GM12878 (cell line): Measurements from ENCODE around the gene E2F7. TPM values are rescaled to one million over a fixed set of nuclear protein-coding genes. Genes with fewer than 3 reads are reported as not detected.

Source experiments
- ATAC-seq: fragments of 200-7000 bp; cut with Tn5 transposase; 3 replicates; pipeline ENCODE4 v1.9.1; 2020; ENCODE audit warnings: mild to moderate bottlenecking, moderate library complexity
- Bru-seq: library from RNA; stranded (reverse); fragments of 400-500 nt; gene quantifications from one replicate; lab custom pipeline; 2021; lab: Mats Ljungman, UMichigan
- BruChase-seq, 2 experiments: library from RNA; stranded (reverse); fragments of 400-500 nt; gene quantifications; one replicate each; lab custom pipeline; 2021; lab: Mats Ljungman, UMichigan
- BruUV-seq: library from RNA; stranded (reverse); fragments of 400-500 nt; replicated peaks from 2 replicates; lab custom pipeline; 2021; lab: Mats Ljungman, UMichigan
- CTCF ChIA-PET: fragments of 300-600 bp; sonication (Branson Sonifier 250); formaldehyde crosslinking; extraction: SDS; loops from one replicate; lab custom pipeline; 2021; ENCODE audit warnings: inconsistent platforms; lab: Yijun Ruan, JAX
- POLR2A ChIA-PET: fragments of 350-600 bp; formaldehyde crosslinking; extraction: SDS; loops from one replicate; lab custom pipeline; 2021; ENCODE audit warnings: inconsistent platforms; lab: Charles Lee
- RAD21 ChIA-PET: fragments of 300-600 bp; sonication (Branson Sonifier 250); formaldehyde crosslinking; loops from one replicate; lab custom pipeline; 2023; ENCODE audit warnings: antibody characterized with exemption; ENCODE audit not compliant: unreplicated experiment; lab: Charles Lee
- SMC1A ChIA-PET: fragments of 300-600 bp; sonication (Branson Sonifier 250); formaldehyde crosslinking; loops from one replicate; lab custom pipeline; 2023; ENCODE audit not compliant: unreplicated experiment, uncharacterized antibody; lab: Charles Lee
- DNase-seq: peaks from one replicate; pipeline ENCODE4 v3.0.0-alpha.2; 2011; ENCODE audit warnings: low read depth, low spot score
- FAIRE-seq: peaks from 3 replicates; lab custom pipeline; 2011; peaks lifted over from hg19 to GRCh38; lab: Jason Lieb, UNC
- H2AFZ ChIP-seq: 2 replicates; pipeline ENCODE4 v1.6.0; 2011; ENCODE audit warnings: low read depth, low read length, control low read depth; ENCODE audit not compliant: control insufficient read depth
- H3K27ac ChIP-seq: 2 replicates; pipeline ENCODE4 v1.5.1; 2011; ENCODE audit warnings: control low read depth; ENCODE audit not compliant: control insufficient read depth, insufficient read depth
- H3K27me3 ChIP-seq, 2 experiments: replicated peaks in 1 of 2; 2 replicates each; pipeline versions ENCODE4 v1.6.0 to v1.6.1; 2011; ENCODE audit warnings: low read length in 1 of 2; ENCODE audit not compliant: control insufficient read depth in 2 of 2, insufficient read depth in 2 of 2
- H3K36me3 ChIP-seq, 2 experiments: 2 replicates each; pipeline ENCODE4 v1.5.1; 2011; ENCODE audit warnings: low read length in 1 of 2; ENCODE audit not compliant: control insufficient read depth in 2 of 2, insufficient read depth in 2 of 2
- H3K4me1 ChIP-seq: 2 replicates; pipeline ENCODE4 v1.6.1; 2011; ENCODE audit warnings: mild to moderate bottlenecking, low read length, moderate library complexity, mixed read lengths; ENCODE audit not compliant: control insufficient read depth, insufficient read depth
- H3K4me2 ChIP-seq: 2 replicates; pipeline ENCODE4 v1.6.0; 2011; ENCODE audit warnings: control low read depth; ENCODE audit not compliant: control insufficient read depth, insufficient read depth
- H3K4me3 ChIP-seq: fragments of 200-600 bp; sonication (generic); 2 replicates; pipeline ENCODE4 v1.5.1; 2016
- H3K79me2 ChIP-seq: 2 replicates; pipeline ENCODE4 v1.6.0; 2011; ENCODE audit warnings: low read length; ENCODE audit not compliant: control insufficient read depth, insufficient read depth
- H3K9ac ChIP-seq: 2 replicates; pipeline ENCODE4 v1.8.0; 2011; ENCODE audit warnings: low read length, control low read depth, mixed read lengths; ENCODE audit not compliant: control insufficient read depth, insufficient read depth
- H3K9me3 ChIP-seq: replicated peaks from 3 replicates; pipeline ENCODE4 v1.5.1; 2011; ENCODE audit warnings: mild to moderate bottlenecking, low read length; ENCODE audit not compliant: control insufficient read depth, insufficient read depth
- H4K20me1 ChIP-seq: 2 replicates; pipeline ENCODE4 v1.6.0; 2011; ENCODE audit not compliant: control insufficient read depth, insufficient read depth
- IKZF1 ChIP-seq: fragments of 450-650 bp; conservative IDR thresholded peaks from 2 replicates; pipeline ENCODE4 v1.6.1; 2017; ENCODE audit warnings: antibody characterized with exemption, mild to moderate bottlenecking
- NFYB ChIP-seq: IDR thresholded peaks from 2 replicates; pipeline ENCODE4 v1.6.1; 2011; ENCODE audit warnings: low read depth, mild to moderate bottlenecking, low read length, improper control_type of control experiment, moderate library complexity; ENCODE audit not compliant: insufficient read depth
- RB1 ChIP-seq: fragments of 450-650 bp; formaldehyde crosslinking; IDR thresholded peaks from 2 replicates; pipeline ENCODE4 v1.6.1; 2017; ENCODE audit warnings: mild to moderate bottlenecking, borderline replicate concordance
- ZNF687 ChIP-seq: fragments of 450-650 bp; IDR thresholded peaks from 2 replicates; pipeline ENCODE4 v1.6.1; 2017; ENCODE audit warnings: mild to moderate bottlenecking, moderate library complexity
- WGBS: methylation state at CpG from one replicate; pipeline ENCODE4 v1.1.6; 2016; ENCODE audit warnings: low lambda C conversion rate; ENCODE audit not compliant: insufficient replicate concordance, insufficient coverage; ENCODE audit errors: missing lambda C conversion rate; 5-methylcytosine and 5-hydroxymethylcytosine counted together
- in situ Hi-C: fragments of 300-500 bp; cut with MboI; formaldehyde crosslinking; loops from 9 replicates; pipeline ENCODE4 v1.14.3; 2018; ENCODE audit warnings: mixed read lengths
- intact Hi-C: fragments of 100-400 bp; cut with micrococcal nuclease; formaldehyde crosslinking; loops from one replicate; pipeline ENCODE4 v1.14.2; 2022; ENCODE audit not compliant: unreplicated experiment
- long read RNA-seq, 2 experiments: library from polyadenylated mRNA; unstranded; transcript quantifications; one replicate each; pipeline ENCODE4 v2.0.0, GENCODE V29; 2019 to 2020
- polyA minus RNA-seq, 3 experiments: library from RNA; depleted of rRNA, polyadenylated mRNA; stranded (reverse); fragments of >200 nt; gene quantifications; 2 replicates each; pipeline ENCODE4 v1.2.3, GENCODE V29; 2011
- polyA plus RNA-seq, 11 experiments: library from polyadenylated mRNA; depleted of rRNA in 4 of 11; unstranded in 6 of 11; stranded (reverse) in 5 of 11; fragments of >200 nt; fragmentation: Nextera tagmentation in 4 of 11; fragmentation: Illumina TruSeq in 1 of 11; extraction: Ambion mirVana in 4 of 11; extraction: Trizol in 1 of 11; gene quantifications; 1 replicate in 1 of 11; 2 replicates in 10 of 11; pipeline versions ENCODE4 v1.2.1 to v1.2.3, GENCODE V29; 2011 to 2016; ENCODE audit warnings: inconsistent platforms in 2 of 11, missing spikeins in 2 of 11, low read depth in 1 of 11
- total RNA-seq, 4 experiments: library from RNA; depleted of rRNA in 3 of 4; stranded (reverse); fragments of >200 nt in 3 of 4; fragmentation: Illumina TruSeq in 1 of 4; extraction: Trizol in 1 of 4; gene quantifications; 2 replicates each; pipeline versions ENCODE4 v1.2.1 to v1.2.3, GENCODE V29; 2013 to 2021
- TF ChIP-seq, protein P1 (sequence below): fragments of 450-650 bp; formaldehyde crosslinking; IDR thresholded peaks from 2 replicates; pipeline ENCODE4 v1.5.0; 2022; ENCODE audit warnings: mild to moderate bottlenecking, missing genetic modification characterization

E2F7 gene, protein sequence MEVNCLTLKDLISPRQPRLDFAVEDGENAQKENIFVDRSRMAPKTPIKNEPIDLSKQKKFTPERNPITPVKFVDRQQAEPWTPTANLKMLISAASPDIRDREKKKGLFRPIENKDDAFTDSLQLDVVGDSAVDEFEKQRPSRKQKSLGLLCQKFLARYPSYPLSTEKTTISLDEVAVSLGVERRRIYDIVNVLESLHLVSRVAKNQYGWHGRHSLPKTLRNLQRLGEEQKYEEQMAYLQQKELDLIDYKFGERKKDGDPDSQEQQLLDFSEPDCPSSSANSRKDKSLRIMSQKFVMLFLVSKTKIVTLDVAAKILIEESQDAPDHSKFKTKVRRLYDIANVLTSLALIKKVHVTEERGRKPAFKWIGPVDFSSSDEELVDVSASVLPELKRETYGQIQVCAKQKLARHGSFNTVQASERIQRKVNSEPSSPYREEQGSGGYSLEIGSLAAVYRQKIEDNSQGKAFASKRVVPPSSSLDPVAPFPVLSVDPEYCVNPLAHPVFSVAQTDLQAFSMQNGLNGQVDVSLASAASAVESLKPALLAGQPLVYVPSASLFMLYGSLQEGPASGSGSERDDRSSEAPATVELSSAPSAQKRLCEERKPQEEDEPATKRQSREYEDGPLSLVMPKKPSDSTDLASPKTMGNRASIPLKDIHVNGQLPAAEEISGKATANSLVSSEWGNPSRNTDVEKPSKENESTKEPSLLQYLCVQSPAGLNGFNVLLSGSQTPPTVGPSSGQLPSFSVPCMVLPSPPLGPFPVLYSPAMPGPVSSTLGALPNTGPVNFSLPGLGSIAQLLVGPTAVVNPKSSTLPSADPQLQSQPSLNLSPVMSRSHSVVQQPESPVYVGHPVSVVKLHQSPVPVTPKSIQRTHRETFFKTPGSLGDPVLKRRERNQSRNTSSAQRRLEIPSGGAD
- total RNA-seq (2013; cell fraction: nucleolus; rRNA removed): 48.1 and 50.4 TPM in 2 replicates
- total RNA-seq (2014; rRNA removed) (16.9 and 17.7 TPM in 2 replicates), total RNA-seq (2014; rRNA removed; fragmentation: Illumina TruSeq; extraction: Trizol) (21.2 and 22.3 TPM in 2 replicates), total RNA-seq (2021) (26.1 and 29.7 TPM in 2 replicates), polyA plus RNA-seq (2011; rRNA removed) (15.6 and 18.0 TPM in 2 replicates), polyA plus RNA-seq (2014; fragmentation: Illumina TruSeq; extraction: Trizol) (32.1 and 34.2 TPM in 2 replicates), polyA plus RNA-seq (2014; fragmentation: Nextera tagmentation; extraction: Ambion mirVana) (1 to 10 TPM; 5.6 to 7.0 TPM), polyA plus RNA-seq (2014; rRNA removed) (18.1 and 18.5 TPM in 2 replicates), polyA plus RNA-seq (2016; fragmentation: Nextera tagmentation; extraction: Ambion mirVana) (10 to 100 TPM; 24.7 to 27.4 TPM), polyA minus RNA-seq (2011; rRNA and poly(A)+ RNA removed) (13.2 and 13.4 TPM in 2 replicates), Bru-seq, nascent RNA (percentile 85 among the genes with signal in this experiment), BruChase-seq, experiment 1, labeled RNA remaining after a 6-hour chase (percentile 68 among the genes with signal in this experiment), BruChase-seq, experiment 2, labeled RNA remaining after a 2-hour chase (percentile 80 among the genes with signal in this experiment)
- polyA plus RNA-seq (2011; ENCODE audit: low read depth): 3.2 TPM
- 9.6 and 9.9 TPM in 2 replicates for polyA plus RNA-seq (2011; cell fraction: cytosol; rRNA removed)
- polyA plus RNA-seq (2011; cell fraction: nucleus; rRNA removed): 34.9 and 45.1 TPM in 2 replicates
- 5.4 and 6.7 TPM in 2 replicates for polyA plus RNA-seq (2012)
- 7.2 and 7.7 TPM in 2 replicates for polyA minus RNA-seq (2011; cell fraction: cytosol; rRNA and poly(A)+ RNA removed)
- polyA minus RNA-seq (2011; cell fraction: nucleus; rRNA and poly(A)+ RNA removed): 30.2 and 55.2 TPM in 2 replicates
- long read RNA-seq, experiment 1, partial matches to known transcripts: 0 of 1 reads
- long read RNA-seq, experiment 1, other reads (novel, unspliced or antisense): 1 of 1 reads
- long read RNA-seq, experiment 2, partial matches to known transcripts: 12 of 16 reads
- long read RNA-seq, experiment 2, other reads (novel, unspliced or antisense): 3 of 16 reads

DNA sequence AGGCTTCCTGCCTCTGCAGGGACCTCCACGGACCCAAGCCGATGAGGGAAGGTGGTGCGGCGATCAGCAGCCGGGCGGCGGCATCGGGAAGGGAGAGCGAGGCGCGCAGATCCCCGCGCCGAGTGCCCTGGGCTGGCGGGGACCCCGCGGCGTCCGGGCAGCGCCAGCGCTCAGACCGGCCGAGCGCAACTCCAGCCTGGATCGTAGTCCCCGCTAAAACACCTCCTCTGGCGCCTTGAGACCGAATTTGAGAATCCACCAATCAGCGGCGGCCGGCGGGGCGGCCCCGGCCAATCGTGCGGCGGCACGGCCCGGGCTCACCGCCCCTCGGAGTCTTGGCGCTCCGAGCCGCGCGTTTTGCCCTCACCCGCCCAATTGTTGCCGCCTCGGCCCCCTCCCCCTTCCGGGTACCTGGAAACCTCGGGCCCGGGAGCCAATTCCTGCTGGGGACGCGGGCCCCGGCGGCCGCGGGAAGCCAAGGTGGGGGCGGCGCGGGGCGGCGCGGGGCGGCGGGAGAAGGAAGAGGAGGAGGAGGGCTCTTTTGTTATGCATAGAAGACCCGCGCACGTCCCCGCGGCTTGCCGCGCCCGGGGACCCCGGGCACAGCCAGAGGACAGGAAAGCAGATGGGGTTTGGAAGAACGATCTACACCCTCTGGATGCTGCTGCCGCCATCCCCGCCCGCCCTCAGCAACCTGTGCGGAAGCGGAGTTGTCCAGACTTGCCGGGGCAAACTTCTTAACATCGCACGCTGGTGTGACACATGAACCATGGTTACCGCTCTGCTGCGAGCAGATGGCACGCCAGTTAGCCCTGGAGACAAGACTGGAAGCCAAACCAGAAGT lies at the start of gene E2F7:
Gene E2F7, minus strand, starts transcription at position 209 of the 844 bp plus-strand sequence. CDS start 934 bp downstream, outside the sequence.
- WGBS: 1% methylated on average over 60 of the region's 87 CpGs
- DNase-seq (peak; percentile 56), FAIRE-seq (no peak), ATAC-seq (peak; percentile 84)
- BruUV-seq: no TSS peak
- Histone ChIP-seq H3K9me3 (no peaks in the 10 kb centered on the region), H3K27ac (peak within 1 kb of the TSS; percentile 79), H3K9ac (peak within 1 kb of the TSS; percentile 93), H3K4me1 (peaks cover 23% of the 10 kb centered on the region), H3K36me3 (no peaks in the 10 kb centered on the region), H3K79me2 (peaks cover 38% of the 10 kb centered on the region), H3K4me2 (peak within 1 kb of the TSS; percentile 93), H2AFZ (peak within 1 kb of the TSS; percentile 78), H4K20me1 (no peaks in the 10 kb centered on the region), H3K4me3 (peak within 1 kb of the TSS; percentile 91), H3K27me3 (no peaks in the 10 kb centered on the region)
- in situ Hi-C loops: loop anchor here (25.0 kb wide), 1 partner anchor 978 kb away; the partner anchor contains the start of gene NAP1L1
- CTCF ChIA-PET: interaction anchor here (2.2 kb wide), 1 partner anchor 16 kb away, joined by 6 read pairs; no protein-coding TSS in a partner anchor
- intact Hi-C loops: no loop called here
- SMC1A ChIA-PET: interaction anchor here (0.8 to 1.0 kb wide), 3 partner anchors 7 to 11 kb away, joined by 3 read pairs; no protein-coding TSS in a partner anchor
- RAD21 ChIA-PET: no interaction called here
- POLR2A ChIA-PET: interaction anchor here (0.5 kb wide), 1 partner anchor 9 kb away, joined by 4 read pairs; no protein-coding TSS in a partner anchor
- TF ChIP-seq ZNF687 (peak; percentile 41; the same call in 1 of the 2 replicates), RB1 (peak; percentile 81; the same call in 1 of the 2 replicates), NFYB (peak; percentile 94), IKZF1 (peak; percentile 77)
- TF ChIP-seq, protein P1, sequence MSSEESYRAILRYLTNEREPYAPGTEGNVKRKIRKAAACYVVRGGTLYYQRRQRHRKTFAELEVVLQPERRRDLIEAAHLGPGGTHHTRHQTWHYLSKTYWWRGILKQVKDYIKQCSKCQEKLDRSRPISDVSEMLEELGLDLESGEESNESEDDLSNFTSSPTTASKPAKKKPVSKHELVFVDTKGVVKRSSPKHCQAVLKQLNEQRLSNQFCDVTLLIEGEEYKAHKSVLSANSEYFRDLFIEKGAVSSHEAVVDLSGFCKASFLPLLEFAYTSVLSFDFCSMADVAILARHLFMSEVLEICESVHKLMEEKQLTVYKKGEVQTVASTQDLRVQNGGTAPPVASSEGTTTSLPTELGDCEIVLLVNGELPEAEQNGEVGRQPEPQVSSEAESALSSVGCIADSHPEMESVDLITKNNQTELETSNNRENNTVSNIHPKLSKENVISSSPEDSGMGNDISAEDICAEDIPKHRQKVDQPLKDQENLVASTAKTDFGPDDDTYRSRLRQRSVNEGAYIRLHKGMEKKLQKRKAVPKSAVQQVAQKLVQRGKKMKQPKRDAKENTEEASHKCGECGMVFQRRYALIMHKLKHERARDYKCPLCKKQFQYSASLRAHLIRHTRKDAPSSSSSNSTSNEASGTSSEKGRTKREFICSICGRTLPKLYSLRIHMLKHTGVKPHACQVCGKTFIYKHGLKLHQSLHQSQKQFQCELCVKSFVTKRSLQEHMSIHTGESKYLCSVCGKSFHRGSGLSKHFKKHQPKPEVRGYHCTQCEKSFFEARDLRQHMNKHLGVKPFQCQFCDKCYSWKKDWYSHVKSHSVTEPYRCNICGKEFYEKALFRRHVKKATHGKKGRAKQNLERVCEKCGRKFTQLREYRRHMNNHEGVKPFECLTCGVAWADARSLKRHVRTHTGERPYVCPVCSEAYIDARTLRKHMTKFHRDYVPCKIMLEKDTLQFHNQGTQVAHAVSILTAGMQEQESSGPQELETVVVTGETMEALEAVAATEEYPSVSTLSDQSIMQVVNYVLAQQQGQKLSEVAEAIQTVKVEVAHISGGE (CRISPR knock-in tag): no peak
